GM12801 (cell line): ENCODE data around the gene DNAJC10.

ENCODE experiments used
- TF ChIP-seq, protein P1 (sequence below): IDR thresholded peaks from one replicate; pipeline ENCODE4 v1.5.1; 2011; ENCODE audit warnings: control low read depth; ENCODE audit not compliant: insufficient read length; ENCODE audit errors: extremely low read depth

DNAJC10 gene

DNA sequence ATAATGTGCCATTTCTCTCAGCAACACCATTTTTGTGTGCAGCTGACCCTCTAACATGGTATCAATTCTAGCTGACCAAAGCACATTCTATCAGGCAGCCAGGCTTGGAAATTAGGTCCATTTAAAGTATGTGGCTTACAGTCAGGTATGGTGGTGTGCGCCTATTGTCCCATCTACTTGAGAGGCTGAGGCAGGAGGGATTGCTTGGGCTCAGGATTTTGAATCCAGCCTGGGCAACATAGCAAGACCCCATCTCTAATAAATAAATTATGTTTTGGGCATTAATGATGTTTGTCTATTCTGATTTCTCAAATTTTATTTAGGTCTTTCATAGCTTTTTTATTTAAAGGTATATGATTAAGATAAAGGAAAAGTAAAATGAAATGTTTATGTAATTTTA is 63.3 kb downstream of the DNAJC10 start:
- TF ChIP-seq, protein P1, sequence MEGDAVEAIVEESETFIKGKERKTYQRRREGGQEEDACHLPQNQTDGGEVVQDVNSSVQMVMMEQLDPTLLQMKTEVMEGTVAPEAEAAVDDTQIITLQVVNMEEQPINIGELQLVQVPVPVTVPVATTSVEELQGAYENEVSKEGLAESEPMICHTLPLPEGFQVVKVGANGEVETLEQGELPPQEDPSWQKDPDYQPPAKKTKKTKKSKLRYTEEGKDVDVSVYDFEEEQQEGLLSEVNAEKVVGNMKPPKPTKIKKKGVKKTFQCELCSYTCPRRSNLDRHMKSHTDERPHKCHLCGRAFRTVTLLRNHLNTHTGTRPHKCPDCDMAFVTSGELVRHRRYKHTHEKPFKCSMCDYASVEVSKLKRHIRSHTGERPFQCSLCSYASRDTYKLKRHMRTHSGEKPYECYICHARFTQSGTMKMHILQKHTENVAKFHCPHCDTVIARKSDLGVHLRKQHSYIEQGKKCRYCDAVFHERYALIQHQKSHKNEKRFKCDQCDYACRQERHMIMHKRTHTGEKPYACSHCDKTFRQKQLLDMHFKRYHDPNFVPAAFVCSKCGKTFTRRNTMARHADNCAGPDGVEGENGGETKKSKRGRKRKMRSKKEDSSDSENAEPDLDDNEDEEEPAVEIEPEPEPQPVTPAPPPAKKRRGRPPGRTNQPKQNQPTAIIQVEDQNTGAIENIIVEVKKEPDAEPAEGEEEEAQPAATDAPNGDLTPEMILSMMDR, result no peak

DNA sequence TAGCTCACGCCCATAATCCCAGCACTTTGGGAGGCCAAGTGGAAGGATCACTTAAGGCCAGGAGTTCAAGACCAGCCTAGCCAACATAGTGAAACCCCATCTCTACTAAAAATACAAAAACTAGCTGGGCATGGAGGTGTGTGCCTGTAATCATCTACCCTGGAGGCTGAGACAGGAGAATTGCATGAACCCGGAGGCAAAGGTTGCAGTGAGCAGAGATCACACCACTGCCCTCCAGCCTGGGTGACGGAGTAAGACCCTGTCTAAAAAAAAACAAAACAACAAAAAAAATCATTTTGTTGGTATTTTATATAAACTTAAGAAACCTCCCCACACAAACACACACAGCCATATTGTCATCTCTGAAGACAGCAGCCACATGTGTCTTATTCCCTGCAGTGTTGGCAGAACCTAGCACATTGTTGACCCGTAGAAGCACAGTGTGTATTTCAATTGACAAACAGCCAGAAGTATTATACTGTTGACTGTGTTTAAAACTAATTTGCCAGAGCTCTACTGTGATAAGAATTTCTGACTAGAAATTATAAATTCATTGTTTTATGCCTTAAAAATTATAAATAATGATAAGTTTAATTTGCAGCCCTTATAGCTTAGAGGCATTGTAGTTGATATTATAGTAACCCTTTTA is 68.1 kb downstream of the DNAJC10 start:
- TF ChIP-seq, protein P1, result no peak

DNA sequence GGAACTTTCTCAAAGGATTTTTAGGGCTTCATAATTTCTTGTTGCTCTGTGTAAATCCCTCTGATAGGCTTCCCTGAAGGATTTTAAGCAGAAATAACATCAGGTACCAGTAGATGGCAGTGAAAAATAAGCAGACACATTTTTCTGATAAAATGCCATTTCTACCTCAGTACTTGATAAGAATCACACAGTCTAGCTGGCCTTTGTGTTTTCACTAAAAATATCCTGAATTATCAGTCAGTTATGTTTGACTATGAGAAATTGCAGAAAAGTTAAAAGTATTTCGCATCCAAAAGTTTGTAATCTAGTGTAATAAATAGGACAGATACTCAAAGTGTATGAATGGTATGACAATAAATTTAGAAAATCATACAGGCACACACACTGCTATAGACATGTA is 68.7 kb downstream of the DNAJC10 start:
- TF ChIP-seq, protein P1, result no peak

DNA sequence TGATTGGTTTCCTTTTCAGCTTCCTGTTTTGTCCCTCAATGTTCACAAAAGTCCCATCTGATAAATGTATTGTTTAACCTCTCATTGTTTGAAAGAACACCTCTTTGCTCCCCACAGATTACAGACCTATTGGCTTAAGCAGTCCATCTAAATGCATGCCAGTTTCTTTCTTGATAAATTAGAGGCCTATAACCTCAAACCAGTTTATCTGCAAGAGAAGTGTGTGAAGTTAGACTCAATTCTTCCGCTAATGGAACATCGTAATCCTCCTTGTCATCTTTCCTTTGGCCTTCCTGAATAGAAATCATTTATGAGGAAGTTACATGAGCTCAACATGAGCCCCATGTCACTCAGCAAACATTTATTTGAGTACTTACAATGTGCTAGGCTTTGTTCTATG is 76.4 kb downstream of the DNAJC10 start:
- TF ChIP-seq, protein P1, result no peak

DNA sequence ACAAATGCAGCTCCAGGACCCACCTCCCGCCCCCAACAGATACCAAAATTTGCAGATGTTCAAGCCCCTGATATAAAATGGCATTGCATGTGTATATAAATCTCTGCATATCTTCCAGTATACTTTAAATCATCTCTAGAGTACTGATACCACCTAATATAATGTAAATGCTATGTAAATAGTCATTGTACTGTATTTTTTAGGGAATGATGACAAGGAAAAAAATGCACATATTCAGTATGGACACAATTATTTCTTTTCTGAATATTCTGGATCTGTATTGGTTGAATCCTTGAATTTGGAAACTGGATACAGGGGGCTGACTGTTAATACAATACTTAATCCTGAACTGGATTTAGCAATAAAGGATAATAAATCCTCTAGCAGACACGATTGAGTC is 82.7 kb downstream of the DNAJC10 start:
- TF ChIP-seq, protein P1, result no peak

DNA sequence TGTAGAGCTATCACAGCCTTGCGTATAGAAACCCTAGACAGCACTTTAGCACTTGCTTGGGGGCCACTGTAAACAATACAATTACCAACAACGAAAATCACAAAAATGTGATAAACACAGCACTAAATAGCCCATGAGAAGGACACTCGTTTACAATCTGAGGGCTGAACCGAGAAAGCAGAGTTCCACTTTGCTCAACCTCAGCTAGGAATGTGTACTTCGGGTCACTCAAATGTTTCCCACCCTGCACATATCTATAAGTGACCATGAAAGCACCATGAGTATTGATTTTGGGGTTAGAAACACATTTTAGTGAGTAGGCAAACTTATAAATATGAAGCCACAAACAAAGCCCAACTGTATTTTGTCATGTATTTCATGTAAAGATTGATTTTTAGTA is 88.1 kb downstream of the DNAJC10 start:
- TF ChIP-seq, protein P1, result no peak

DNA sequence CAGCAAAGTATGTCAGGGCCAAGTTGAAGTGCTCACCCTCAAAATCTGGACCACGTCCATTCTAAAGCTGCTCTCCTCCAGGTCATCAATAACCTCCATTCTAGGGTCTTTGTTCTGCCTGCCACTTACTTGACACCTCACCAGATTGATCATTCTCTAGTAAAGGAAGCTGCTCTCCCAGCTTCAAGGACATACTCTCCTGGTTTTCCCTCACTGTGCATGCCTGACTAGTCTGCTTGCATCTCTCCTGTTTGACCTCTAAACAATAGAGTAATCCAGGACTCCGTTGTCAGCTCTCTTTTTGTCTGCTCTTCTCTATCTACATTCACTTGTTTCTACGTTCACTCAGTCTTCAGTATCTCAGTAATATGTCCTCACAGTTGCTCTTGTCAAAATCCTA is 91.3 kb downstream of the DNAJC10 start:
- TF ChIP-seq, protein P1, result no peak
